ENCODE results near the gene ADPRHL1.
"Not testable (repeated sequence)": the region's sequence is repeated elsewhere in the genome, so short reads cannot be mapped to it uniquely, and the experiment has no call there.

Gene ADPRHL1

DNA sequence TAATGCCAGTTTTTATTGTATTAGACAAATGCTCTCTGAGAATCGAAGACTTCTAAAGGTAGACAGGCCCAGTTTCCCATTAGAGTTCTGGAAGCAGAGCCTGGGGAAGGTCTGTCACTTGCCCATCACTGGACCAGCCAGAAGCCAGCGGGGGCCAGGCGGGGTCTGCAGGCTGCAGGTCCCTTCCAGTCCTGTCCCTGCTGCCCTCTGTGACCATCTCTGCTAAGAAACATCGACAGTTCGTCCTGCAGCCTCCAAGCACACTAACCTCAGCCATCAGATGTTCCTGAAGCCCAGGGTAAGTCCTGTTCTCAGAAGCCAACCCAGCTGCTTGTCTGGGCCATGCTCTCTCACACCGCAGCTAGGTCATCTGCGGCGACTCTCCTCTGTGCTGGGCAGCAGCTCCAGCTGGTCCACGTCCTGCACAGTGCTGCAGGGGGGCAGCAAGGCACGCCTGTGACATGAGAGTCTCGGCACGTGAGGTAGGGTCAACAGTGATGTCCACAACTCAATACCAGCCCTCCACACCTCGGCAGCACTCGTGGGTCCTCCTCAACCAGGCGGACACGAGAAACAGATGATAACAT lies 2.9 kb upstream of the ADPRHL1 start:
- Mint-ChIP-seq H3K36me3 (peaks cover 8% of the 10 kb centered on the region), H3K4me3 (no peak overlapping the region), H3K27me3 (no peaks in the 10 kb centered on the region), H3K4me1 (no peaks in the 10 kb centered on the region), H3K27ac (no peak overlapping the region), H3K9me3 (no peaks in the 10 kb centered on the region)
- no peak for DNase-seq (ENCODE audit: low spot score in 2 of 2)
- no peak for ATAC-seq (ENCODE audit: low read depth)

DNA sequence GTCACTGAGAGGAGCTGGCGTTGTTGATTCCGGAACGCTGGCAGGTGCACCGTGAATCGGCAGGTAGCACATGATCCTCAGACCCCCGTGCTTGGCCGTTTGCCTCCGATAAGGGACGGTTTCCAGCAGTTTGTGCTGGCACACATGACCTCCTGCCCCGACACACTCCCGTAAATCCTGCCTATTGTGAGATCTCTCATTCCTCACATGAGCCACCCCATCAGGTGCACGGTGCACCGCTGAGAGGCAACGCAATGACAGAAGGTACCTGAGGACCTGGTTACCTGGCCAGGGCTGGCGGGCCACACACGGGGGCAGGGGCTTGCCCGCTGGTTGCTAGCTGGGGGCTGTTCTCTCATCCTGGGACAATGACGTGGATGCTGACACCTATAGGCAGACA lies 2.1 kb upstream of the ADPRHL1 start:
- Mint-ChIP-seq H3K27ac (no peak overlapping the region), H3K9me3 (no peaks in the 10 kb centered on the region), H3K27me3 (no peaks in the 10 kb centered on the region), H3K36me3 (peaks cover 8% of the 10 kb centered on the region), H3K4me3 (no peak overlapping the region), H3K4me1 (peaks cover 3% of the 10 kb centered on the region)
- no peak for ATAC-seq (ENCODE audit: low read depth)
- DNase-seq (ENCODE audit: low spot score in 2 of 2) = no peak

DNA sequence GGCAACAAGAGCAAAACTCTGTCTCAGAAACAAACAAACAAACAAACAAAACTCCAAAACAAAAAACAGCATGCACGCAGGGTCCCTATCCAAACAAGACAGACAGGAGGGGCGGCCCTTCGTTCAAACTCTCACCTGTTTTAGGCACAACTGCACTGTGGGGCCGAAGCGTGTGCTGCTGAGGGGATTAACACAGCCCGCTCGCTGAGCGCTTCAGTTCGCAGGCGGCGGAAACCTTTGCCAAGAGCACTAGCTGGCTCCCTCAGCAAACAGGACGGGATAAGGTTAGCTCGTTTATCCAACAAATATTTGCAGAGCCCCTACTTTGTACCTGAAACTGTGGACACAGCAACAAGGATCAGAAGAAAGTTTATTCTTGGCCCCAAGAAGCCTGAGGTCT lies 1.6 kb upstream of the ADPRHL1 start:
- H3K4me1 Mint-ChIP-seq = peaks cover 6% of the 10 kb centered on the region
- no peaks in the 10 kb centered on the region for H3K9me3 Mint-ChIP-seq
- no peak overlapping the region for H3K4me3 Mint-ChIP-seq
- H3K27me3 Mint-ChIP-seq = no peaks in the 10 kb centered on the region
- DNase-seq (ENCODE audit: low spot score in 2 of 2) = no peak
- no peak overlapping the region for H3K27ac Mint-ChIP-seq
- peaks cover 7% of the 10 kb centered on the region for H3K36me3 Mint-ChIP-seq
- no peak for ATAC-seq (ENCODE audit: low read depth)

DNA sequence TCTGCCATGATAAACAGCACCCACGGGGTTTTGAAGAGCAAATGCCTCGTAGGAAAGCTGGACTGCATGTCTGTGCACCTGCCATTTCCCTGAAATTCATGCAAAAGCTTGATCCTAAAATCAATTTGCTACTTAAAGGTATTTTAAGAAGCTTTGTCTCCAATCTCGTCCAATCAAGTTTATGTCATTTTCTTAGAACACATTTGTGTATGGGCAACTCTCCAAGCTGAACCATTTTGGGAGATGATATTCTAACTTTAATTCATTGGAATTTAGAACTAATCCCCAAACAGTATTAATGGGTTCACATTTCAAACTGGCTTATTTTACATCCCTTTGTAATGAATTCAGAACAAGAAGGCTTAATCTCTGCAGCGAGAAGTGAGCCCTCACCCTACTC lies 822 bp downstream of the ADPRHL1 start:
- H3K36me3 Mint-ChIP-seq = peaks cover 4% of the 10 kb centered on the region
- no peak for ATAC-seq (ENCODE audit: low read depth)
- no peak overlapping the region for H3K27ac Mint-ChIP-seq
- no peak overlapping the region for H3K4me3 Mint-ChIP-seq
- no peaks in the 10 kb centered on the region for H3K27me3 Mint-ChIP-seq
- peaks cover 9% of the 10 kb centered on the region for H3K4me1 Mint-ChIP-seq
- no peaks in the 10 kb centered on the region for H3K9me3 Mint-ChIP-seq
- DNase-seq (ENCODE audit: low spot score in 2 of 2) = no peak

DNA sequence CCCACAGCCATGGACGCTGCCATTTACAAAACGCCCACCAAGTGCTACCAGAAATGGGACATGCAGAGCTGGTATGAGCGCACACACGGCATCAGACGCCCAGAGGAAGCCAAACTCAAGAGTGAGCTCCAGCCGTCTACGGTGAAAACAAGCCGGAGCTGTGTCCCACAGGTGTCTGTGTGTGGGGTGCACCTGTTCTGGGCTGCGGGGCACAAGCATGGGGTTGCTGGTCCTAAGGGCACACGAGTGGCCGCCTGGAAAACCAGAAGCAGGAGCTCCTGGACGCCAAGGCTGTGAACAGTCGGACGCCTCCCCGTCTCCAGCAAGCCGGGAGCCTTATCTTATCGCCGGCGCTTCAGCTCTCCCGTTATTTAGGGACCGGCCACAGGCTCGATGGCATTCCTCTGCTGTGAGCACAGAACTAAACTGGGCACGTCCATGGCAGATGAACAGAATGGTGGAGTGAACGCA lies 1.3 kb downstream of the ADPRHL1 start:
- no peaks in the 10 kb centered on the region for H3K9me3 Mint-ChIP-seq
- peaks cover 4% of the 10 kb centered on the region for H3K36me3 Mint-ChIP-seq
- ATAC-seq (ENCODE audit: low read depth) (no peak), DNase-seq (ENCODE audit: low spot score in 2 of 2) (no peak)
- H3K4me3 Mint-ChIP-seq = no peak overlapping the region
- H3K27me3 Mint-ChIP-seq = no peaks in the 10 kb centered on the region
- H3K27ac Mint-ChIP-seq = no peak overlapping the region
- H3K4me1 Mint-ChIP-seq = peaks cover 9% of the 10 kb centered on the region

DNA sequence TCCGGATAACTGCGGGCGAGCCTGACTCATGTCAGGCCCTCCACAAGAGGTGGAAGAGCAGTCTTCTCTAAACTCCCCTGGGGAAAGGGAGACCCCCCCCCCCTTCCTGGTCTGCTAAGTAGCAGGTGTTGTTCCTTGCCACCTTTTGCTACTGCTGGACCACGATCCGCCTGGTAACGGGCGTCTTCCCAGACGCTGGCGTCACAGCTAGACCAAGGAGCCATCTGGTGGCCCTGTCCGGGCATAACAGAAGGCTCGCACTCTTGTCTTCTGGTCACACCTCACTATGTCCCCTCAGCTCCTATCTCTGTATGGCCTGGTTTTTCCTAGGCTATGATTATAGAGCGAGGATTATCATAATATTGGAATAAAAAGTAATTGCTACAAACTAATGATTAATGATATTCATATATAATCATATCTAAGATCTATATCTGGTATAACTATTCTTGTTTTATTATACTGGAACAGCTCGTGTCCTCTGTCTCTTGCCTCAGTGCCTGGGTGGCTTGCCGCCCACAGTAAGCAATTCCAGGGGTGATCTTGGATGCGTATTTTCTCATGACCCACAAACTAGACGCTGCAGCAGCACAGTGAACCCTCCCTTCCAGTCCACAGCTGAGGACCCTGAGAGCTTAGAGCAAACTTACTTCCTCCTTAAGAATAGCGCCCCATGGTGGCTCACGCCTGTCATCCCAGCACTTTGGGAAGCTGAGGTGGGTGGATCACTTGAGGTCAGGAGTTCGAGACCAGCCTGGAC lies 2.2 kb downstream of the ADPRHL1 start:
- H3K27ac Mint-ChIP-seq = peak overlapping the region; percentile 35

DNA sequence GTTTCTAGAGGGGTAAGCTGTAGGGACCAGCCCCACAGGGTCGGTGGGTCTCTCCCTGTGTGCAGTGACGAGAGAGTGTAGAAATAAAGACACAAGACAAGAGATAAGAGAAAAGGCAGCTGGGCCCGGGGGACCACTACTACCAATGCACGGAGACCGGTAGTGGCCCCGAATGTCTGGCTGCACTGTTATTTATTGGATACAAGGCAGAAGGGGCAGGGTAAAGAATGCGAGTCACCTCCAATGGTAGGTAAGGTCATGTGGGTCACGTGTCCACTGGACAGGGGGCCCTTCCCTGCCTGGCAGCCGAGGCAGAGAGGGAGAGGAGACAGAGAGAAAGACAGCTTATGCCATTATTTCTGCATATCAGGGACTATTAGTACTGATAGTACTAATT lies 2.9 kb downstream of the ADPRHL1 start:
- peaks cover 20% of the 10 kb centered on the region for H3K4me1 Mint-ChIP-seq
- not testable (repeated sequence) for H3K4me3 Mint-ChIP-seq; H3K36me3 Mint-ChIP-seq; ATAC-seq (ENCODE audit: low read depth); H3K9me3 Mint-ChIP-seq; DNase-seq (ENCODE audit: low spot score in 2 of 2); H3K27me3 Mint-ChIP-seq
- peak overlapping the region; percentile 35 for H3K27ac Mint-ChIP-seq

More for the DNA sequence above, 2.2 kb downstream of the ADPRHL1 start:
- H3K36me3 Mint-ChIP-seq; H3K27me3 Mint-ChIP-seq; H3K4me3 Mint-ChIP-seq; H3K9me3 Mint-ChIP-seq; ATAC-seq (ENCODE audit: low read depth): not testable (repeated sequence)
- H3K4me1 Mint-ChIP-seq = peaks cover 14% of the 10 kb centered on the region
- DNase-seq (ENCODE audit: low spot score in 2 of 2) = peak in 1 of 2 donors; percentile 18

DNA sequence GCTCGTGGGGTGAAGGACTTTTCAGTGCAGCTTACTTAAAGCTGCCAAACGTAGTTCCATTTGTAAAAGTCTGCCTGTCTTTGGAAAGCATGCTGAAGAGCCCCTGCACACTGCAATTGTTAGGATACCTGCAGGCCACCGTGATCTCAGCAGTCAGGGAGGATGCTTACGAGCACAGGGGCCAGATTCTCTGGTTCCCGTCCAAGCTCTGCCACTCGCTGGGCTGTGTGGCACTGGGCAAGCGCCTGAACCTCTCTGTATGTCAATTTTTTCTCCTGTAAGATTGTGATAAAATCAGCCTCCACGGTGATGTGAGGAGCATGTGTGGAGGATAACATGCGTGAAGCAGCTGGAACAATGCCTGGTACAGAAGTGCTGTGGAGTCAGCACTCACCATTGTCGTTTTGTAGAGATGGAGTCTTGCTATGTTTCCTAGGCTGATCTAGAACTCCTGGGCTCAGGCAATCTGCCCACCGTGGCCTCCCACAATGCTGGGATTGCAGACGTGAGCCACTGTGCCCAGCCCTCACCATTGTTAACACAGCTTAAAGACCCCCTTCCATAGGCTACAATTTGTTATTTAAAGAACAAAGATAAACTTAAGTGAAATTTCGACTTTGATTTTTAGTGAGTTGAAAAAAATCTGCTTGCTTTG lies 3.5 kb downstream of the ADPRHL1 start:
- Mint-ChIP-seq H3K36me3 (peaks cover 2% of the 10 kb centered on the region), H3K27me3 (no peaks in the 10 kb centered on the region), H3K4me1 (peaks cover 23% of the 10 kb centered on the region), H3K27ac (peak overlapping the region; percentile 70), H3K9me3 (no peaks in the 10 kb centered on the region), H3K4me3 (peak overlapping the region; percentile 70)
- no peak for DNase-seq (ENCODE audit: low spot score in 2 of 2)
- no peak for ATAC-seq (ENCODE audit: low read depth)

DNA sequence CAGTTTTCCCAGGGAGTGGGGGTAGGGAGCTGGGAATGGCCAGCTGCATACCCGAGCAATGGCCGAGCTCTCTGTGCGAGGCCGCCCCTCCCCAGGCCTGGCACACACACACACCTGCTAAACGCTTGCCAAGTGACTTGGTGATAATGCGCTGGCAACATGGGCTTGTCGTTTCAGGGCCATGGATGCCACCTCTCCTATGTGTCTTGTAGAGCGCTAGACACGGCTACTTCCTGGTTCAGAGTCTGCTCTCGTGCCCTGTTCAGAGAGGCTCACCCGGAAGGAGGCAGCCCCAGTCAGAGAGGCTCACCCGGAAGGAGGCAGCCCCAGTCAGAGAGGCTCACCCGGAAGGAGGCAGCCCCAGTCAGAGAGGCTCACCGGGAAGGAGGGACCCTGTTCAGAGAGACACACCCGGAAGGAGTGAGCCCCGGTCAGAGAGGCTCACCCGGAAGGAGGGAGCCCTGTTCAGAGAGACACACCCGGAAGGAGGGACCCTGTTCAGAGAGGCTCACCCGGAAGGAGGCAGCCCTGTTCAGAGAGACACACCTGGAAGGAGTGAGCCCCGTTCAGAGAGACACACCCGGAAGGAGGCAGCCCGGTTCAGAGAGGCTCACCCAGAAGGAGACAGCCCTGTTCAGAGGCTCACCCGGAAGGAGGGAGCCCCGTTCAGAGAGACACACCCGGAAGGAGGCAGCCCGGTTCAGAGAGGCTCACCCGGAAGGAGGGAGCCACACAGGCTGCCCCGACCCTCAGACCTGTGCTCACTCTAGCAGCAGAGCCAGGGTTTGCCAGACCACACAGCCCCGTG lies 4.2 kb downstream of the ADPRHL1 start:
- peak overlapping the region; percentile 70 for H3K27ac Mint-ChIP-seq
- H3K9me3 Mint-ChIP-seq = no peaks in the 10 kb centered on the region
- peaks cover 2% of the 10 kb centered on the region for H3K36me3 Mint-ChIP-seq
- peaks cover 25% of the 10 kb centered on the region for H3K4me1 Mint-ChIP-seq
- DNase-seq (ENCODE audit: low spot score in 2 of 2) = peak in 1 of 2 donors; percentile 39
- H3K4me3 Mint-ChIP-seq = peak overlapping the region; percentile 70
- H3K27me3 Mint-ChIP-seq = no peaks in the 10 kb centered on the region
- ATAC-seq (ENCODE audit: low read depth) = peak; percentile 45

DNA sequence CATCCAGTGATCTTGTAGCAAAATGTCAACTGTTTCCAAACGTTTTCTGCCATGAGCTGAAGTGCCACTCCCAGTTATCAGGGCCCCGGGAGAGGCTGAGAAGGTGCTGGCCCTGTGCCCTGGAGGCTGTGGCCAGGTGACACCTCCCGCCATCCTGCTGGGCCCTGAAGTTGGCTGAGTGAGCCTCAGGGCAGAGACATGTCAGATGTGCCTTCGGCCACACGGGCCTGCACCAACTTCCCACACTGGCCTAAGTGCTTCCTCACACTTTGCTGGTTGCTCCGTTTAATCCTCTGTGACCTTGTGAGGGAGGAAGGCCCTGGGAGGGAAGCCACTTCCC lies 4.8 kb downstream of the ADPRHL1 start:
- Mint-ChIP-seq H3K27me3 (no peaks in the 10 kb centered on the region), H3K36me3 (peaks cover 2% of the 10 kb centered on the region), H3K4me1 (peaks cover 25% of the 10 kb centered on the region), H3K27ac (peak overlapping the region; percentile 70), H3K4me3 (peak overlapping the region; percentile 70), H3K9me3 (no peaks in the 10 kb centered on the region)
- ATAC-seq (ENCODE audit: low read depth) (no peak), DNase-seq (ENCODE audit: low spot score in 2 of 2) (no peak)

DNA sequence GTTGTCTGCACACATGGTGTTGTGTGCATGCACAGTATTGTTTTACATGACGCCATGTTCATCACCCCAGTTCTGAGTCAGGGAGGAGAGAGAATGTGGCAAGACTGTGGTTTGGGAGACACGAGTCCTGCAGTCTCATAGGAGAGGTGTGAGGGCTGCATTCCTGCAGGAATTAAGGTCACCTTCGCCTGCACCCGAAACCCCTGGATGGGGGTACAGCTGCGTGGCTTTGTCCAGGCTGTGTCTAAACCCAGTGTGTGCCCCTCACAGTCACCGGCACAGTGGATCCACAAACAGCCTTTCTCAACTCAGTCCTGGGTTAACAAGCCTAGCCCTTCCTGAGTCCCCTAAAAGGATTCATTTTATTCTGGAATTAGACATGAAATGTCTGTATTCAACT lies 5.7 kb downstream of the ADPRHL1 start:
- ATAC-seq (ENCODE audit: low read depth) (no peak), DNase-seq (ENCODE audit: low spot score in 2 of 2) (no peak)
- H3K27me3 Mint-ChIP-seq = no peaks in the 10 kb centered on the region
- H3K27ac Mint-ChIP-seq = no peak overlapping the region
- peaks cover 2% of the 10 kb centered on the region for H3K9me3 Mint-ChIP-seq
- H3K4me1 Mint-ChIP-seq = peaks cover 25% of the 10 kb centered on the region
- H3K4me3 Mint-ChIP-seq = no peak overlapping the region
- H3K36me3 Mint-ChIP-seq = peaks cover 2% of the 10 kb centered on the region

DNA sequence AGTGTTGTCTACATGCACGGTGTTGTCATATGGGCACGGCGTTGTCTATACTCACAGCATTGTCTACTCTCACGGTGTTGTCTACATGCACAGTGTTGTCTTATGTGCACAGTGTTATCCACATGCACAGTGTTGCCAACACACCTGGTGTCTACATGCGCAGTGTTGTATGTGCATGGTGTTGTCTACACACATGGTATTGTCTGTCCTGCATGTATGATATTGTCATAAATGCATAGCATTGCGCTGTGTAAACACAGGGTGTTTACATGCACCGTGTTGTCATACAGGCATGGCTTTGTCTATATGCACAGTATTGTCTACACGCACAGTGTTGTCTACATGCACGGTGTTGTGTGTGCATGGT lies 6.8 kb downstream of the ADPRHL1 start:
- peaks cover 2% of the 10 kb centered on the region for H3K36me3 Mint-ChIP-seq
- ATAC-seq (ENCODE audit: low read depth) (peak; percentile 14), DNase-seq (ENCODE audit: low spot score in 2 of 2) (no peak)
- no peak overlapping the region for H3K27ac Mint-ChIP-seq
- peaks cover 25% of the 10 kb centered on the region for H3K4me1 Mint-ChIP-seq
- no peaks in the 10 kb centered on the region for H3K27me3 Mint-ChIP-seq
- H3K4me3 Mint-ChIP-seq = peak overlapping the region; percentile 41
- peaks cover 5% of the 10 kb centered on the region for H3K9me3 Mint-ChIP-seq

DNA sequence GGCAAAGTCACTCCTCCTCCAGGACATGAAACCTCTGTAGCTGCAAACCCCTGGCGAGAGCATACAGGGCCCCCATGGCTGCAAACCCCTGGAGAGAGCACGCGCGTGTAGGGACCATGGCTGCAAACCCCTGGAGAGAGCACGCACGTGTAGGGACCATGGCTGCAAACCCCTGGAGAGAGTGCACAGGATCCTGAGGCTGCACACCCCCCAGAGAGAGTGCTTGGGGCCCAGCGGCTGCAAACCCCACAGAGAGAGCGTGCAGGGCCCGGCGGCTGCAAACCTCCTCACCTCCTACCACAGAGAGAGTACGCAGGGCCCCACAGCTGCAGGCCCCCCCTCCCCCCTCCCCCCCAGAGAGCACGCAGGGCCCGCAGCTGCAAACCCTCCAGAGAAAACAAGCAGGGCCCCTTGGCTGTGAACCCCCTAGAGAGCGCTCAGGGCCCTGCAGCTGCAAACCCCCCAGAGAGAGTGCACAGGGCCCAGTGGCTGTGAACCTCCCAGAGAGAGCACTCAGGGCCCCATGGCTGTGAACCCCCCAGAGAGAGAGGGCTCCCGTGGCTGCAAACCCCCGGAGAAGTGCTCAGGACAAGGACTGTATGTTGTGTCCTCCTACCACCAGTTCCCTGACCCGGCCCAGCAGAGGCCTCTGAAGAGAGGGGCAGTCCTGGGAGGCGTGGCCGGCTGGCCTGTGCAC lies 7.3 kb downstream of the ADPRHL1 start:
- peaks cover 25% of the 10 kb centered on the region for H3K4me1 Mint-ChIP-seq
- no peaks in the 10 kb centered on the region for H3K27me3 Mint-ChIP-seq
- DNase-seq (ENCODE audit: low spot score in 2 of 2) (peak; percentile 50 to 68), ATAC-seq (ENCODE audit: low read depth) (peak; percentile 87)
- no peak overlapping the region for H3K27ac Mint-ChIP-seq
- peaks cover 5% of the 10 kb centered on the region for H3K9me3 Mint-ChIP-seq
- H3K36me3 Mint-ChIP-seq = peaks cover 5% of the 10 kb centered on the region
- peak overlapping the region; percentile 41 for H3K4me3 Mint-ChIP-seq
